GM18909 (cell line): ENCODE measurements around the gene TLDC2.

Experiments
- ATAC-seq: cut with Tn5 transposase; IDR thresholded peaks from one replicate; pipeline ENCODE4 v1.9.1; 2021; ENCODE audit warnings: mild to moderate bottlenecking; ENCODE audit not compliant: unreplicated experiment, poor library complexity

TLDC2 gene

GRCh38 chr20:36849333-36850065 is 26.4 kb upstream of the TLDC2 start:
- ATAC-seq: no peak

- no peak for ATAC-seq
These were observed 25.2 kb upstream of the TLDC2 start for GRCh38 chr20:36850759-36851158.

GRCh38 chr20:36851490-36851889 is 24.4 kb upstream of the TLDC2 start:
- ATAC-seq: no peak

DNA sequence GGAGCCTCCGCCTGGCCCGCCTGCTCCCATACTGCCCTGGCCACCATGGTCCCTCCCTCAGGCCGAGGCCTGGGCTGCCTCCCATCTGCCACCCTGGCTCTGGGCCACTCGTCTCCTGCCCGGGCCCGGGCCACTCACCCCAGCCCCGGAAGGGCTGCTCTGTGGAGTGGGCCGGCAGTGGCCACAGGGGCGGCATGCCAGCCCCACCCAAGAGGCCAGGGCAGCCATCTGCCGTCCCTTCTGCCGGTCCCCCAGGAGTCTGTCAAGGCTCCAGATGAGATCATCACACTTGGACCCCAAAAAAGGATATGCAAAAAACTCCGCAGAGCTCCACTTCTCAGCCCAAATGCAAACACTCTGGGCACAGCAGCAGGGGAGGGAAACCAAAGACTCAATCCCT is 23.8 kb upstream of the TLDC2 start:
- no peak for ATAC-seq

DNA sequence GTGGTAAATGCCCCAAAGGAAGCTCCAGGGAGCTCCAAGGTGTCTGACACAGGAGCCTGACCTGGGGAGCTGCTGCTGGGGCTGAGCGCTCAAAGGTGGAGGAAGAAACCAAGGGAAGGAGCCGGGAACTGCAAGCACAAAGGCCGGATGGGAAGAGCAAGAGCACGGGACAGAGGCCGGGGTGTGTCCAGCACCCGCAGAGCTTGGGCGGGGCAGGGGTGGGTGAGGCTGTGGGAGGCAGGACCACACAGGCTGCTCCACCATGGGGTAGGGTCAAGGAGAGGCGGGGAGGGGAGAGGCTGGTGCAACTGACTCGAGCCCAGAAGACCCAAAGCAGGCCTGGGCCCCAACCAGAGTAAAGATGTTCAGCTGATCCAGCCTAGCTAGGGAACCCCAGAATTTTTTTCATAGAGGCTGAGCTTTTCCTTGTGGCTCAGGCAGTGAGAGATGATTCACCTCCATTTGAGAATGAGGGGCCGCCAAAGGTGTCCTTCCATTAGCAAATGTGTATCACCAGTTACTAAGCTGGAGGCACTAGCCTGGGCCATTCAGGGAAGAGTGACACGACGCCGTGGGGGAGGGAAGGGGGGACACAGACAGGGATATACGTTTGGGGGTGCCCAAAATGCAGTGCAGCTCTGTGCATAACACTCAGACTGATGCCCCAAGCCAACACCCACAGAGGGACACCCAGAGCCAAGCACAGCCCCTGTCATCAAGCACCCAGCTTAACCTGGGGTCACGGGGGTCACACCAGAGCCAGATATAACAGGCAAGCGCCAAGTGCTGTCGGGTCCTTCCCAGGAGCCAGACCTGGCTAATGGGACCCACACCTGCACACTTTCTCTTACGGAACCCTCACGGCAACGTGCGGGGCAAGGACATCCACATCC is 21.3 kb upstream of the TLDC2 start:
- no peak for ATAC-seq

DNA sequence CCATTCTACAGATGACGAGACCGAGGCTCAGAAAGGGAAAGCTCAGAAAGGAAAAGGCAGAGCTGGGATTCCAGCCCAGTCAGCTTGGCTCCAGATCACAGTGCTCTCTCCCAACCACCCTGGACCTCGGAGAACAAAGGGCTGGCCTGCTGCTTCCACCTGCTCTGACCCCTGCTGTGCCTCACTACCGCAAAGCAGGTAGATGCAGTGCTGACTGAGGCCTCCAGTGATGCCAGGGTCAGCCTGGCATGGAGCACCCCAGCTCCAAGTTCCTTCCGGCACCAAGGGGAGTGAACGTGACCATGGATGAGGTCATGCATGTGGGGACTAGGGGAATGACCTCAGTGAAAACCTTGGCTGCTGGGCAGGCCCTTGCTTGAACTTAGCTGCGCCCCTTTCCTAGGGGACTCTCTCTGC is 20.7 kb upstream of the TLDC2 start:
- no peak for ATAC-seq

DNA sequence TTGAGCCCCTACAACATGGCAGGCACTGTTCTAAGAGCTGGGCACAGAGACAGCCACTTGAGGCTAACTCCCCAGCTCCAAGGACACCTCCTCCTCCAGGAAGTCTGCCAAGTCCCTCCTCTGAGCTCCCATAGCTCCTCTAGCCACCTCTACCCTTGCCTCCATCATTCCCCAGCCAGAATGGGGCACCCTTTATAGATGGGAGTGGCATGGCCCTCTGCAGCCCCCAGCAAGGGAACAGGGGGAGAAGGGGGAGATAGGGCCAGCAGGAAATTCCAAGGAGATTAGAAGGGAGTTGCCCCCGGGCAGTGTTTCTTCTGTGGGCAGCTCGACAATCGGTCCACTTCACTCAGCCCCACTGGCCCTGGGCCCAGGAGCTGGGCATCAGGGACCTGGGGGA is 19.7 kb upstream of the TLDC2 start:
- ATAC-seq: no peak

DNA sequence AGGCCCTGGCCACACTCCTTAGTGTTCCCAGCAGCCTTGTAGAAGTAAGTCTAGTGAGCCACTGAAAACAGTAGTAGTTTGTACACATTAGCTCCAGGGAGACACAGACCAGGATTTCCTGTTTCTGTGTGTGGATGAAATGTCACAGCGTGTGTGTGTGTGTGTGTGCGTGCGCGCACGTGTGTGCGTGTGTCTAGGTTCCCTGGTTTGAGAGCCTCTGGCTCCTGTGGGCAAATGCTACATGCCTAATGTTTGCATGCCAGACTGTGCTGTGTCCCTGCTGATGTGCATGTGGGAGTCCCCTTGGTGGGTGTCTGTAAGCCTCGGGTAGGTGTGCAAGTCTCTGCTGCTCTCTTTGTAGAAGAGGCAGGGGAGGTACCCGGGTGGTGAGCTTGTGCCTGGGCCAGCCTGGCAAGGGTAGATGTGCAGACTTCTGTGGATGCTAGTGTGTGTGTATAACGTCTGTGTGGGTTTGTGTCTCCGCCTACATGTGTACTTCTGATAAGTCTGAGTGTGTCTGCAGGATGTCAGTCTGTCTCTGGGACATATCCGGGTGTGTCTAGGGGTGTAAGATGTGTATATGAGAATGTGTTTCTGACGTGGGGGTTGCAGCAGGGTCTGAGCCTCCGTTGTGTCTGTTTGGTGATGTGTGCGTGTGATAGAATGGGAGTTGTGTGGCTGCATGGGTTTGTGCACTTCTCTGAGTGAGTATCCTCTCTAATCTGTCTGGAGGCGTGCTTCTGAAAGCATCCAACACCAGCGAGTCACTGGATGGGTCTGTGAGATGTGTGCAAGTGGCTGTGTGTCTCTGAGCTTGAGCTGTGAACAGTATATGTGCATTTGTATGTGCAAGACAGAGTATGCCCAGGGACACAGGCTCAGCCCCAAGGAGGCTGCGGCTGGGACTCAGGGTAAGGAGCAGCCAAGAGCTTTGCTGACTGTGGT is 19.0 kb upstream of the TLDC2 start:
- ATAC-seq: no peak

DNA sequence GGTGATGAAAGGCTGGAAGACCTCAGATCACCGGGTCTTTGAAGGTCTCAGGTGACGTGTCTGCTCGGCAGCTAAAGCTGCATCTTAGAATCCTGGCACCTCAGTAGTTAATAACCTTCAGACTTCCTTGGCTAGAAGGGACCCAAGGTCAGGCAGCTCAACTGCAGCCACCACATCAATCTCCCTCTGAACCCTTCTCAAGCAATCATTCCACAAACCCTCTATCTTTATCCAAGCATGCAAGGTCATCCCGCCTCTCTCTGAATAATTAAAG is 16.7 kb upstream of the TLDC2 start:
- no peak for ATAC-seq

DNA sequence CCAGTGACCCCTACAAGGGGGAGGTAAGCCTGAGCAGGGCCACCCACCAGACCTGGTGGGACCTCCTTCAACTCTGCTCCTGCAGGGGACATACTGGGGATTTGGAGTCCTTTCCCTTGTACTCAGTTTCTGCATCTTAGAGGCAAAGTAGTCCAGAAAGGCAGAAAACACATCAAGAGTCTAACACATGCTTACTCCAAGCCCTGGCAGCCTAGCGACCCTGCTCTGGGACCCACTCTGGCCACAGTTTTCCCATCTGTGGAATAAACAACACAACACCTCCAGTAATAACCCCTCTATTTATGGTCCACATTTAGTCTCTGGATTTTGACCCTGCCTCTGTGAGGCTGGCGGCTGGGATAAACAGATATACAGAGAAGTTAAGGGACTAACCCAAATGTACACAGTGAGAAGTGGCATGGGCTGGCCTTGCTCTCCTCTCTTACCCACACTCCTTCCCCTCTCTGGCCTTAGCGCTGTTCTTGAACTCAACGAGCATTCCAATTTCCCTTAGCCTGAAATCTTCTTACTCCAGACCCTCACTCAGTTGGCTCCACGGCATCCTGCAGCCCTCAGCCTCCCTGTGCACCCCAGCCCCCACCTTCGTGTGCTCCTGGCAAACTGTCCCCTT is 16.1 kb upstream of the TLDC2 start:
- ATAC-seq: no peak

GRCh38 chr20:36860339-36860738 is 15.6 kb upstream of the TLDC2 start:
- no peak for ATAC-seq

GRCh38 chr20:36860811-36861624 is 14.9 kb upstream of the TLDC2 start:
- ATAC-seq: no peak

DNA sequence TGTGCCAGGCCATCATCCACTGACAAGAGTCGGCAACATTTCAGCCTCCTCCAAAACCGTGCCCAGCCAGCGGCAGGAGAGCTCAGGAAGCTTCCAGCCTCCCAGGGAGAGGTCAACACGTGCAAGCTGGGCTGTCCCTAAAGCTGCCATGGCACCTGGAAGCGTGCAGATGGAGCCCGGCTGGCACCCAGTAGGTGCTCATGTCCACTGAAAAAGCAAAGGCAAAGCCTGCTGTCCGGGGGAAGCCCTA is 14.4 kb upstream of the TLDC2 start:
- ATAC-seq: no peak

GRCh38 chr20:36861875-36862801 is 13.8 kb upstream of the TLDC2 start:
- no peak for ATAC-seq

DNA sequence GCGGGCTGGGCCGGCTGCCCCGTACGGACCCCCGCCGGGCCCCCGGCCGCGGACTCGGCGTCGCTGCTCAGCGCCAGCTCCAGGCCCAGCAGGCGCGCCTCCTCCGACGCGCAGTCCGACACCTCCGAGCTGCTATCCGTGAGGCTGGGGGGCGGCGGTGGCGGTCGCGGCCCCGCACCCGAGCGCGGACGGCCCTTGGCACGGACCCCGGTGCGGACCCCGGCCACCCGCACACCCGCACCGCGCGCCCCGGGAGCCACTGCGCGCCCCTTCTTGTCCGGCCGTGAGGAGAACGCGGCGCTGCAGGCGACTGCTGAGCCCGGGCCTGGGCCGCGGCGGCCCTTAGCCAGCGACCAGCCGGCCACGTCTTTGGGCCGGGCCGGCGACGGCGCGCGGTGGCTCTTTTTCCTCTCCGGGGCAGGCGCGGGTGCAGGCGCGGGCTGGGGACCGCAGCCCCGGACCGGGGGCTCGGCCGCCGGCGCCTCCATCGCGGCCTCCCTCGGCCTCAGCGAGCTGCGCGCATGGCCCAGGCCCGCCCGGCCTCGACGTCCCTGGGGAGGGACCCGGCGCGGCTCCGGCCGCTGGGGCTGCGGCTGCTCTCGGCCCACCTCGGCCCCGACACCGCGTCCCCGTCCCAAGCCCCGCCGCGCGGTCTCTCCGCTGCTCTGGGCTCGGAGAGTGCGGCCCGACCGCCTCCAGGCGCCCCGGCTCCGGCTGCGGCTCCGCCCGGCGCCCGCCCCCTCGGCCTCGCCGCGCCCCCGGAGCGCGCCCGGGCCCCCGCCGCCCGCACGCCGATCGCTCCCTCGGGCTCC is 12.9 kb upstream of the TLDC2 start:
- peak; percentile 35 for ATAC-seq

- ATAC-seq: no peak
These were observed 10.7 kb upstream of the TLDC2 start for GRCh38 chr20:36865076-36865860.

GRCh38 chr20:36865861-36866149 is 10.1 kb upstream of the TLDC2 start:
- ATAC-seq: no peak
